Small intestine (tissue), 7 donors: ENCODE data around the gene PLXNA4. TPM values are rescaled to one million over a fixed set of nuclear protein-coding genes. Genes with fewer than 3 reads are reported as not detected.

ENCODE experiments used
- DNase-seq, 2 donors: peaks; one replicate each; pipeline versions ENCODE4 v3.0.0 to v3.0.0-alpha.2; 2013
- FAIRE-seq: peaks from 2 replicates; lab custom pipeline; 2012; peaks lifted over from hg19 to GRCh38; lab: Jason Lieb, UNC
- H3K27ac ChIP-seq, 3 donors: one replicate each; pipeline ENCODE4 v1.5.1; 2013; ENCODE audit warnings: low read length in 2 of 3, mild to moderate bottlenecking in 2 of 3, control low read depth in 1 of 3, inconsistent platforms in 1 of 3, low read depth in 1 of 3, moderate library complexity in 1 of 3
- H3K27me3 ChIP-seq, 3 donors: one replicate each; pipeline ENCODE4 v1.6.1; 2013; ENCODE audit warnings: low read length in 3 of 3, inconsistent platforms in 1 of 3; ENCODE audit not compliant: control insufficient read depth in 3 of 3, insufficient read depth in 3 of 3
- H3K36me3 ChIP-seq, 3 donors: one replicate each; pipeline ENCODE4 v1.6.1; 2013; ENCODE audit warnings: low read length in 3 of 3, inconsistent platforms in 1 of 3, low read depth in 1 of 3, mild to moderate bottlenecking in 1 of 3, moderate library complexity in 1 of 3; ENCODE audit not compliant: control insufficient read depth in 3 of 3, insufficient read depth in 2 of 3
- H3K4me1 ChIP-seq, 3 donors: one replicate each; pipeline ENCODE4 v1.6.1; 2013; ENCODE audit warnings: low read length in 2 of 3, inconsistent platforms in 1 of 3, low read depth in 1 of 3, mild to moderate bottlenecking in 1 of 3, moderate library complexity in 1 of 3; ENCODE audit not compliant: control insufficient read depth in 3 of 3, insufficient read depth in 2 of 3
- H3K4me3 ChIP-seq, 3 donors: one replicate each; pipeline ENCODE4 v1.5.1; 2013; ENCODE audit warnings: low read length in 3 of 3, control low read depth in 1 of 3, inconsistent platforms in 1 of 3, low read depth in 1 of 3, mild to moderate bottlenecking in 1 of 3, moderate library complexity in 1 of 3
- H3K9me3 ChIP-seq, 2 donors: one replicate each; pipeline ENCODE4 v1.6.1; 2013; ENCODE audit warnings: low read depth in 1 of 2, low read length in 1 of 2; ENCODE audit not compliant: control insufficient read depth in 2 of 2, insufficient read depth in 1 of 2
- WGBS, 3 donors: extraction: QIAGEN DNeasy Blood & Tissue Kit; methylation state at CpG; one replicate each; pipeline ENCODE4 v1.1.7; 2013; 5-methylcytosine and 5-hydroxymethylcytosine counted together
- polyA plus RNA-seq, 4 donors: library from polyadenylated mRNA; stranded (reverse) in 3 of 4; unstranded in 1 of 4; fragments of 200-250 nt in 3 of 4; fragments of 120-200 nt in 1 of 4; gene quantifications; one replicate each; pipeline versions ENCODE4 v1.2.1 to v1.2.3, GENCODE V29; 2013
- donor health status: healthy with polysubstance abuse.
- donor health status: control.
- donor health status: control.
- donor health status: Bipolar disorder and iron deficiency.
- donor health status: healthy.

Gene PLXNA4
- polyA plus RNA-seq, 4 donors = under 0.01 to 3.9 (median 1.2) TPM; not detected in 1

- 86 to 90% (median 90%) methylated on average over 5 of the region's 5 CpGs for WGBS, 3 donors
- DNase-seq (no peak), FAIRE-seq (no peak)
- H3K4me1 ChIP-seq = no peaks in the 10 kb centered on the region
- no peaks in the 10 kb centered on the region for H3K36me3 ChIP-seq
- no peak overlapping the region for H3K27ac ChIP-seq
- peaks cover 0 to 2% of the 10 kb centered on the region in 2 donors for H3K9me3 ChIP-seq
- H3K4me3 ChIP-seq = no peak overlapping the region
- peaks cover 0 to 30% (median 0%) of the 10 kb centered on the region in 3 donors for H3K27me3 ChIP-seq
Observed at GRCh38 chr7:132565441-132565840, 10.8 kb downstream of the PLXNA4 start.

DNA sequence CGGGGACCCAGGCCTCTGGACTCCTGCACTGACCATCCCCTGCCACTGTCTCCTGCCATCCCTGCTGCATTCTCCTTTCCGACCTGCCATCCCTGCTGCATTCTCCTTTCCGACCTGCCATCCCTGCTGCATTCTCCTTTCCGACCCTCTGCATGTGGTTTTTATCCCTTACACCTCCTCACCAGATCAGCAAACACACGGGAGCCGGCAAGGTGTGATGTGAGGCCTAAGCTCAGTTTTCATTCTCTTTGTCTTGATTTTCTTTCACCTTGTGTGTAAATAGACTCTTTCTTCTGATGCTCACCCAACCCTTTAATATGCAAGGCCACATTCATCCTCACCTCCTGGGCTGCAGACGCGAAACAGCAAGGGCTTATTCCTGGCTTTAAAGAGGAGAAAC is 11.4 kb downstream of the PLXNA4 start:
- no peaks in the 10 kb centered on the region for H3K4me1 ChIP-seq
- no peak for DNase-seq
- no peak overlapping the region for H3K27ac ChIP-seq
- no peaks in the 10 kb centered on the region for H3K36me3 ChIP-seq
- H3K27me3 ChIP-seq = peaks cover 0 to 27% (median 0%) of the 10 kb centered on the region in 3 donors
- FAIRE-seq = no peak
- 83 to 86% (median 85%) methylated on average over 8 of the region's 8 CpGs for WGBS, 3 donors
- no peak overlapping the region for H3K4me3 ChIP-seq
- H3K9me3 ChIP-seq = no peaks in the 10 kb centered on the region

DNA sequence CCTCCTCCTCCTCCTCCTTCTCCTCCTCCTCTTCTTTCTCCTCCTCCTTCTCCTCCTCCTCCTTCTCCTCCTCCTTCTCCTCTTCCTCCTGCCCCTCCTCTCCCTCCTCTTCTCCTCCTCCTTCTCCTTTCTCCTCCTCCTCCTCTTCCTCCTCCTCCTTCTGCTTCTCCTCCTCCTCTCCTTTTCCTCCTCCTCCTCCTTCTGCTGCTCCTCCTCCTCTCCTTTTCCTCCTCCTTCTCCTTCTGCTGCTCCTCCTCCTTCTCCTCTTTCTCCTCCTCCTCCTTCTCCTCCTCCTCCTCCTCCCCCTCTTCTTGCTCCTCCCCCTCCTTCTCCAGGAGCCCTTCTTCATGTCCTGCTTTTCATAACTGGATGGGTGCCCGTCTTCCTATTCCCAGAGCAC is 12.2 kb downstream of the PLXNA4 start:
- Histone ChIP-seq H3K36me3 (no peaks in the 10 kb centered on the region), H3K27me3 (peaks cover 0 to 29% (median 0%) of the 10 kb centered on the region in 3 donors), H3K4me3 (no peak overlapping the region), H3K9me3 (no peaks in the 10 kb centered on the region), H3K4me1 (no peaks in the 10 kb centered on the region), H3K27ac (no peak overlapping the region)
- FAIRE-seq (no peak), DNase-seq (no peak)
- WGBS, 3 donors = 60 to 71% (median 66%) methylated on average over 1 of the region's 1 CpG

GRCh38 chr7:132562690-132563089 is 13.6 kb downstream of the PLXNA4 start:
- H3K4me3 ChIP-seq = no peak overlapping the region
- 33 to 62% (median 54%) methylated on average over 1 of the region's 1 CpG for WGBS, 3 donors
- no peak overlapping the region for H3K27ac ChIP-seq
- no peak for FAIRE-seq
- H3K36me3 ChIP-seq = no peaks in the 10 kb centered on the region
- peaks cover 0 to 25% (median 0%) of the 10 kb centered on the region in 3 donors for H3K27me3 ChIP-seq
- DNase-seq = no peak
- H3K4me1 ChIP-seq = no peaks in the 10 kb centered on the region
- no peaks in the 10 kb centered on the region for H3K9me3 ChIP-seq

DNA sequence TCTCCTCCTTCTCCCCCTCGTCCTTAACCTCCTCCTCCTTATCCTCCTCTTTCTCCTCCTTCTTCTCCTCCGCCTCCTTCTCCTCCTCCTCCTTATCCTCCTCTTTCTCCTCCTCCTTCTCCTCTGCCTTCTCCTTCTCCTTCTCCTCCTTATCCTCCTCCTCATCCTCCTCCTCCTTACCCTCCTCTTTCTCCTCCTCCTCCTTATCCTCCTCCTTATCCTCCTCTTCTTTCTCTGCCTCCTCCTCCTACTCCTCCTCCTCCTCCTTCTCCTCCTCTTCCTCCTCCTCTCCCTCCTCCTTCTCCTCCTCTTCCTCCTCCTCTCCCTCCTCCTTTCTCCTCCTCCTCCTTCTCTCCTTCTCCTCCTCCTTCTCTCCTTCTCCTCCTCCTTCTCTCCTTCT is 14.5 kb downstream of the PLXNA4 start:
- Histone ChIP-seq H3K27ac (no peak overlapping the region), H3K4me3 (no peak overlapping the region), H3K36me3 (no peaks in the 10 kb centered on the region), H3K27me3 (peaks cover 0 to 21% (median 0%) of the 10 kb centered on the region in 3 donors), H3K9me3 (no peaks in the 10 kb centered on the region), H3K4me1 (no peaks in the 10 kb centered on the region)
- FAIRE-seq (no peak), DNase-seq (no peak)
- WGBS, 3 donors = 59 to 72% (median 70%) methylated on average over 2 of the region's 2 CpGs

- Histone ChIP-seq H3K27me3 (peaks cover 0 to 19% (median 0%) of the 10 kb centered on the region in 3 donors), H3K36me3 (no peaks in the 10 kb centered on the region), H3K9me3 (no peaks in the 10 kb centered on the region), H3K27ac (no peak overlapping the region), H3K4me1 (no peaks in the 10 kb centered on the region), H3K4me3 (no peak overlapping the region)
- DNase-seq = no peak
- 70 to 80% (median 79%) methylated on average over 8 of the region's 8 CpGs for WGBS, 3 donors
- no peak for FAIRE-seq
Observed at GRCh38 chr7:132560825-132561529, 15.3 kb downstream of the PLXNA4 start.

DNA sequence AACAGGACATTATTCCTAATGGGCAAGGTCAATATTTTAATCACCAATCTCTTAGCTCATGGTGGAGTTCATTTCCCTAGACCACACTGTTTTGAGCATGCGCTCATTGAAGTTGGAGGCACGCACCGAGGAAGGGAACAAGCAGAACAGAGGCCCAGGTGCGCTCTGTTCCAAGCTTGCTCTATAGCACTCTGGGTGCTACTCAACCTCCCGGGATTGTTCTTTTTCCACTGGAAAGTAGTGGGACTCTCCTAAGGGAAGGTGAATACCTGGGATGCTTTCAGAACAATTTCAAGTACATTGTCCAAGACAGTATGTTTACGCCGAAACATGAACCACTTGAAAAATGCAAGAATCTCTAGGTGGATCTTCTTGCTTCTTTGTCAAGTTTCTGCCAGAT is 16.2 kb downstream of the PLXNA4 start:
- 94 to 96% (median 95%) methylated on average over 7 of the region's 7 CpGs for WGBS, 3 donors
- Histone ChIP-seq H3K9me3 (no peaks in the 10 kb centered on the region), H3K27ac (no peak overlapping the region), H3K36me3 (no peaks in the 10 kb centered on the region), H3K4me1 (no peaks in the 10 kb centered on the region), H3K4me3 (no peak overlapping the region), H3K27me3 (peaks cover 0 to 15% (median 0%) of the 10 kb centered on the region in 3 donors)
- no peak for DNase-seq
- no peak for FAIRE-seq

DNA sequence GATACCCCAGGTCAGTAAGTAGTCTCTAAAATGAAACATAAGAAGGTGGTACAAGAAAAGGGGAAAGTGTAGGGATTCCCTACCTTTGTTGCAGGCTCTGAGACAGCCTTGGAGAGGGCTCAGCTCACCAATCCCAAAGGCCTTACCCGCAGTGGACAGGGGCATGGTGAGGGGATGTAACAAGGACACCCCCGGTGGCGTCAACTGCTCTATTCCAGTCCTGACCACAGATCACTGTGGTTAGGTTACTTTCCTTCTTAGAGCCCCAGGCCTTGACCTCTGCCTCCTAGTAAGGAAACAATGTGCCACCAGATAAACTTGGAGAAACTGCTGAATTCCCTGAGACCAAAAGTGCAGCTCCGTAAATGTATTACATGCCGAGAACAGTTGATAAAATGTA is 17.5 kb downstream of the PLXNA4 start:
- 73 to 84% (median 82%) methylated on average over 5 of the region's 5 CpGs for WGBS, 3 donors
- Histone ChIP-seq H3K4me3 (no peak overlapping the region), H3K4me1 (no peaks in the 10 kb centered on the region), H3K36me3 (no peaks in the 10 kb centered on the region), H3K27ac (no peak overlapping the region), H3K9me3 (no peaks in the 10 kb centered on the region), H3K27me3 (peaks cover 0 to 18% (median 0%) of the 10 kb centered on the region in 3 donors)
- FAIRE-seq = no peak
- no peak for DNase-seq
